HG03565 (cell line): ENCODE data around the gene FRAS1.
"Not testable (repeated sequence)": the region's sequence is repeated elsewhere in the genome, so short reads cannot be mapped to it uniquely, and the experiment has no call there.

ENCODE experiments used
- ATAC-seq: cut with Tn5 transposase; IDR thresholded peaks from one replicate; pipeline ENCODE4 v1.9.1; 2021; ENCODE audit warnings: mild to moderate bottlenecking, moderate library complexity; ENCODE audit not compliant: unreplicated experiment

The FRAS1 gene

DNA sequence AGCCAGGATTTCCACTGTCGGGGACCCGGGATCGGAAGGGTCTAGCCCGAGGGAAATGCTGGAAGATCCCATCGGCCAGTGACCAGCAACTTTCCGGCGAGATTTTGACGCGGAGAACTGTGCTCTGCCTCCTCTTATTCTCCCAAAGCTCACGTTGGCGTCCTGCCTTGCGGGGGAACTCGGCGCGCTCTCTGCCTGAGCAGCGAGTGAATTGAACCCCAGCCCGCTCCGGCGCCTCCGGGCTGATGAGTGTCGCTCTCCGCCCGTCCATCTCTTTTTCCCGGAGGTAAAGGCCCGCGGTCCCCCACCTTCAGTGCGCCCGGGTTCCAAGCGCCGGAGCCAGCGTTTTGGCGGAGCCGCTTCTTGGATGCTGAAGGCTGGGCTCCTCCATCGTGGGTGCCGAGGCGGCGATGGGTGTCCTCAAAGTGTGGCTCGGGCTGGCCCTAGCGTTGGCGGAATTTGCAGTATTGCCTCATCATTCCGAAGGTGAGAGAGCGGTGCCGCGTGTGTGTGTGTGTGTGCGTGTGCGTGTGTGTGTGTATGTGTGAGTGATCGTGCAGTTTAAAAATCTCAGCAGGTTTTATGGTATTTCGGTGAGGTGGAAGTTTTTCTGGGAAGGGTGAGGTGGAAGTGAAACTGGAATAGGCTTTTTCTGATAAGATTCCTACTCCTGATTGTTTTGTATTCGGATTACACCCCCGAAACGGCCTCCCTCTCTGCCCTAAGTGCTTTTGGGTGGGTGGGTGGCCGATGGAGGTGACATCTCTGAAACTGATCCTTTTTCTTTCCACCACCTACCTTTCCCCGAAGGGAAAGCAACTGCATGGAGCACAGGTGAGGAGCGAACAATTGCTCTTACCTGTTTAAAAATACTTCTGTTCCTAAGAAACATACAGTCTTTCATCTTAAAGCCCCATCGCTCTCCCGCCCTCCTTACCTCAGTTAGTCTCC is 752 bp downstream of the FRAS1 start:
- ATAC-seq: no peak

DNA sequence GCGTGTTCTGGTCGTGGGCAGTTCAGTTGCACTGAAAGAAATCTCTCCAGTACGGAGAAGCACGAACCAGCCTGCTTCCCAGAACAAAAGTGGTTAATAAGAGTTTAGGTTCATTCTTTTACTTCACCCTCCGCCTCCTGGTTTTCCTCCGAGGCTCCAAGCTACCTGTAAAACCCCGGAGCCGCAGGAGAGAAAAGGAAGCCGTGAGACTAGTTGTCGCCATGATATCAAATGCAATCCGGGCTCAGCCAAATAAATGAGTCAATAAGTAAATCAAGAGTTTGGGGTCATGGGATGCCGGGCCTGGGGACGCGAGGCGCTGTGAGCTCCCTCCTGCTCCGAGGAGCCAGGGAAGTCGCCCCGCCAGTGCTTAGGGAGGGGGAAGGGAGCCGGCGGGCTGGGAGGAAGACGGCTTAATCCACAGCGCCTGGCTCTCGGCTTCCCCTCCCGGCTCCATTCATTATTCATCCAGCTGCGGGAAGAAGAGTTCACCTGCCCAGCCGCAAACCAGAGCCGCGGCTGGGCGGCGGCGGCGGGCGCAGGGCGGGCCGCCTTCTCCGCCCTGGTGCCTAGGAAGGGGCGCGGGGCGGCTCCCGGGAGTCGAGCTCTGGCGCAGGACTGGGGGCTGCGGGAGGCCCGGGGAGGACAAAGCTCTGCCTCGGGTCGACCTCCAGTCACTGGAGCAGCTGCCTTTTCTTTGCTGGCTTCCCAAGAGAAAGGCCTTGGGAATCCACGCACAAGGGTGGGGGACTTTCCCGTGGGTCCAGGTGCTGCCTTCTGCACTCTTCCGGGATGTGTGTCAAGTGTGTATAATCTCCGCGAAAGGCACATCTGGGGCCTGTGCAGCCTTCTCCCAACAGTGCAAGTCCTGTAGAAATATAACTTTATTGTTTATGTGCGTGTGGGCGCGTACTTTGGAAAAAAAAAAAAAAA is 1.7 kb downstream of the FRAS1 start:
- ATAC-seq: no peak

- ATAC-seq: no peak
Measured at GRCh38 chr4:78059524-78059889, 2.4 kb downstream of the FRAS1 start.

DNA sequence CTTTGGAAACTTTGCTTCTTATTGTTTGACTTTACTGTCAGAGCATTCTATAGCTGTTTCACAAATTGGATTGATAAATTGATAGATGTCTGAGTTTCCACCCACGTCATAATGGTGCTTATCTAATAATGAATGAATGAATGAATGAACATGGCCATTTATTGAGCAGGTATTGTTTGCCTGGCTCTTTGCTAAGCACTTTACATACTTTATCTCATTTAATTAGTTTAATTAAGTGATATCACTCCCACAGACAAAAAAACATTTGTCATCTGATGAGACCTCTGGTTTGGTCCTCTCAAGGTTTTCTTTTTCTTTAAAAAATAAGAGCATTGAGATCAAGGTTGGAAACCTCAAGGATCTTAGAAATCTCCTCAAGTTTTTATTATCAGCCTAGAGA is 2.8 kb downstream of the FRAS1 start:
- ATAC-seq: no peak

DNA sequence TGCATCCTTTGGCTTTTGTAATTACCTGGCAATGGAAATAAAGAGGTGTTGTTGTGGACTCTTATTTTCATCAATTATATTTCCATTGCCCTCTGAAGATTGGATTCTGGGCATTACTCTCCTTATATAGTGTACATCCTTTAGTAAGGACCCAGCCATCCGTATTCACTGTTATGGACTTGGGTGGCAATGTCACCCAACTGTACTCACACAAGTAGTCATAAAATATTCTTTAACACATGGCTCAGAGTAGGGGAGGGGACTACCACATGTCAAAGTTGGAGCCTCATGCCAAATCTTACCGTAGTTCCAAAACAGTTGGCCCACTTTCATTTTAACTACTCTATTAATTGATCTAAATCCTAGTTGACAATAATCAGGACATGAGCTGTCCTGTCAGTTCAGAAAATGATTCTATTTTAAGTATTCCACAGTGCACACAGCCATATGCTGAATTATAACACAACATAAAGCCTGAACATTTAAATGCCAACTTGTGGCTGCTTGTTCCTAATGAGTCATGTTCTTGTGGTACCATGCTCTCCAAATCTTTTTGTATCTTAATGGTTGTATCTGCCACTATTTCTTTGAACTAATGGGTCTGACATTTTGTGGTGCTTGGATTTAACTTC is 4.9 kb downstream of the FRAS1 start:
- no peak for ATAC-seq

DNA sequence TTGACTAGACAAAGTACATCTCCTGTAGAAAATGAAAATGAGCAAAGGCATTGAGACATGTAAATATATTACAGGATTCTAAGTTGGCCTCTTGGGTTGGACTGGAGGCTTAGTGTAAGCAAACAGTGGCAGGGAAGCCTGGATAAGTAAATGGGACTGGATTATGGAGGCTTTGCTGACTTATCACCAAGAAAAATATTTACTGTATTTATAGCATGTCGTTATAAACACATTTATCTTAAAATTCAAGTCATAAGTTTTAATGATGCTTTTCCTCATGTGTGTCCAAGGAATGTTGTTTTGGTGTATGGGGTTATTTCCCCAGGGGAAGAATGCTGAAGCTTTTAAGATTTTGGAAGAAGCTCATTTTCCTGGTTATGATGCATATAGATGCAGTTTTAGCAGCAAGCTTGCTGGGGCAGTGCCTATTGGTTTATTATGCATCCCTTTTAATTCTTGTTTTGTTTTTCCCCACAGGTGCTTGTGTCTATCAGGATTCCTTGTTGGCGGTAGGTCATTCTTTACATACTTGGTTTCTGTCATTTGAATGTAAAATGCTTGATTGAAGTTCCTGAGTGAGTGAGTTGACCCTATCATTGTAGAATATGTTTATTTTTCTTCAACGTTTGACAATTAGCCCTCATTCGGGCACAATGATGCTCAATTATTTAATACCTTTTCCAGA is 8.5 kb downstream of the FRAS1 start:
- no peak for ATAC-seq

DNA sequence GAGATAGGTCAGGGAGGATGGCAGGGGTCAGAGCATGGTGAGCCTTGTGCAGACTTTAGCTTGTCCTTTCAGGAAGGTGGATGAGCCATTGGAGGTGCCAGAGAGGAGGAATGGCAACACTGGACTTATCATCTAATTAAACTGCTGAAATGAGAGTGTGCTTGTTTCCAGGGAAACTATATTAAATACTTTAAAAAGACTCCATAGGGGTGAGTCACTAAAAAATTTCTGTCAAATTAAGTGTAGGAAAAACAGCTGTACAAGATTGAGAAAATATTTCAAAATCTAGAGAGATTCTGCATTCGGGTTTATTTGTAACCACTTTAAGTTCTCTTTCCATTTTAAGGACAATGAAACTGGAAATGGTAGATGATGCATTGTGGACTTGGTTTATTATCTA is 11.4 kb downstream of the FRAS1 start:
- no peak for ATAC-seq

- ATAC-seq: no peak
Measured at GRCh38 chr4:78069319-78069718, 12.2 kb downstream of the FRAS1 start.

DNA sequence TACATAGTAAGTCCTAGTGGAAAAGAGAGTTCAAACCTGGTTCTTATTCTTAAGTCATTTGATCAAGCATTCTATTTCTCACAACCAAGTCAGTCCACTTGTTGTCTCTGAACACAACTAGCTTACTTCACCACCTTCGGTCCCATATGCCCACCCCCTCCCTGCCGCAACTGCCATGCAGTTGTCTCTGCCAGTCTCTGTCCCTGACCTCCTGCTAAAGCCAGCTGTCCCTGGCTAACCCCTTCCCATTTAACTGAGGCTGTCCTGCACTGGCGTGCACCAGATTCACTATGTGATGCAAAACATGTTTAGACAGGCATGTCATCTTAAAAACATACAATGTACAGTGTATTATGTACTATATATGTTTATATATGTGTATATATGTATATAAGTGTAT is 12.7 kb downstream of the FRAS1 start:
- no peak for ATAC-seq

GRCh38 chr4:78070731-78071282 is 13.7 kb downstream of the FRAS1 start:
- no peak for ATAC-seq

DNA sequence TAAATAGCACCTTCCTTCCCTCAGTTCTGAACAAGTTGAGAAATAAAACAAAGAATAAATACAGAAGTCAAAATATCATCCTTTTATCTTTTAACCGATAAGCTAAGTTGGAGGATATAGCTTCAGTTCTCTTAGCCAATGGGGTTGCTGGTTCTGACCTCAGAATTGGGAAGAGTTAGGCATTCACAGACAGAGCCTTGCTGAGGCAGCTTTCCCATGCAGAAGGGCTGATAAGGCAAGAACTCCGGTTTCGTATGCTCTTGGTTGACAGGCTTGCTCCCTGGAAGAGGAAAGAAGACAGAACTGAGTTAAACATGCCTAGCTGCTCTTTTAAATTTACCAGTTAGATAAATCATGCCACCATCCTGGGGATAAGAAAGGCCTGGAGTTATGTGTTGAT is 17.6 kb downstream of the FRAS1 start:
- no peak for ATAC-seq

DNA sequence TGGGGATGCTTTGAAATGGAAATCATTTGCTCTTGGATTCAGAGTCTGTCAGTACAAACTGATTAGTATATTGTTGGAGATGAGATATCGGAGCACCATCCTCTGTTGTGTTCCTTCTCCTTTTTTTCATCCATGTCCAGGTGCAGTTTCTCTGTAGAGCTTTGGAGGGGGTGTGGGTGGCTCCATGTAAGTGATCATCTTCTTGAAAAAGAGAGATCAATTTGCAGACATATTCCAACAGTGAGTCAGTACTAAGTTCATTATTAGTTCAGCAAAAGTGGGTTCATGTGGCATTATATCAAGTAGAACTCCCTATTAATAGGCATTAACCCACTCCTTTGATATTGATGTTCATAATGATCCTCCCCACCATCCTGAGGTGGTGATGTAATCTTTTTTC is 18.9 kb downstream of the FRAS1 start:
- ATAC-seq: no peak

- no peak for ATAC-seq
Measured at GRCh38 chr4:78078101-78078500, 21.0 kb downstream of the FRAS1 start.

DNA sequence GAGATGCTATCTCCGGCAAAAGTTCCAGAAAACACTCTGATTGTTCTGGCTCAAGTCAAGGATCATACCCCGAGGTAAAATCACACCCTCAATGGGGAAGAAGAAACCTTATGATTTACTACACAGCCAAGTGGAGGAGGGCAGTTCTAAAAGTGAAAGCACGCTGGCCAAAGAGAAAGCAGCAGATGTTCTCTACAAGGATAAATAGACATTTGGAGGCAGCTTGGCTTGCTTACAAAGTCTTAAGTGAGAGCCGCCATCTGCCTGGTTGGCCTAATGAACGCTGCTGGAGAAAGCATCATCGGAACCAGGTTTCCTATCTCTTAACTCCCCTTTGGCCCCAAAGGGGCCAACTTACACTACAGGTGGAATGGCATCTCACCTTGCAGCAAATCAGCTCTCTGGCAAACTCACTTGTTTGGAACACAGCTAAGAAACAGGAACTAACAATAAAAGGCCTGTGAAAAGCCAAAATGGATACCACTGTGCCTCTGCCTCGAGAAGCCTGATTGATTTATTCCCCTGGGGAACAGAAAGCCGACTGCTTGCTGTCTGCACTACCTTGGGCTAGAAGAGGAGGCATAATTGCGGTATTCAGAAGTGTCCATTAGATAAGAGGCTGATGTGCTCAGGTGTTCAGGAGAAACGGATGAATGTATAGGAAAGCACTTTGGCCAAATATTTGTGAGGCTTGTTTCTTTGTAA is 22.8 kb downstream of the FRAS1 start:
- no peak for ATAC-seq

DNA sequence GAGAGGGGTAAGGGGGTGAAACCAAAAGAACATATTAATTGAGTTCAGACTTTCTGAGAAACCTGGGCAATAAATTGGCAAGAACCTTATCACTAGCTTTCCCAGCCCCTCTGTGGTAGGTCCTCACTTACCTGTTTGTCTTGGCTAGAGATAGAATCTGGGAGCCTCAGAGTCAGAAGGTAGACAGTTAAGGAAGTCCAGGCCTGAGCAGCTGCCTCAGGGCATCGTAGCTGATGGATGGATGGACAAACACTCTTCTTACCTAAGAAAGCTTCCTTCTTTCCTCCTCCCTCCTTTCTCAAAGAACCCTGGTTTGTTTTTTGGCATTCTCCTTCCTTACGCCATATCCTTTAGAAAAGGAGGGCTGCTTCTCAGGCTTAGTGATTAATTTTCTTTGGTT is 24.4 kb downstream of the FRAS1 start:
- no peak for ATAC-seq

DNA sequence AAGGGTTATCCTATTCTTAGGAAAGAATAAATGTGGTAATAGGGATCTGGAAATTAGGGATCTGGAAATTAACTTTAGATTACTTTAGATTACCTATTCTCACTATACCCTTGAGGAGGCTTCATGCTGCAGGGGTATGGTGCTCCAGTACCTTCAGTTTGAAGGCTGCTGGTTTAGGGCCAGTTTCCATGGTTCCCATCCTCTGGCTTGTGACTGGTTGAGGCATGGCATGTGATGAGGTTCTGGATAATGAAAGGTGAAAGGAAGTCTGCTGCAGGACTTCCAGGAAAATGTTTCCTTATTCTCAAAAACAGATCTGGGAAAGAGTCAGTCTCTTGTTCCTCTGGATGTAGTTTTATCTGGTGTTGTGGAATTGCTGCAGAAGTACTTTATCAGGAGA is 25.9 kb downstream of the FRAS1 start:
- no peak for ATAC-seq

- no peak for ATAC-seq
Measured at GRCh38 chr4:78091534-78091933, 34.4 kb downstream of the FRAS1 start.

DNA sequence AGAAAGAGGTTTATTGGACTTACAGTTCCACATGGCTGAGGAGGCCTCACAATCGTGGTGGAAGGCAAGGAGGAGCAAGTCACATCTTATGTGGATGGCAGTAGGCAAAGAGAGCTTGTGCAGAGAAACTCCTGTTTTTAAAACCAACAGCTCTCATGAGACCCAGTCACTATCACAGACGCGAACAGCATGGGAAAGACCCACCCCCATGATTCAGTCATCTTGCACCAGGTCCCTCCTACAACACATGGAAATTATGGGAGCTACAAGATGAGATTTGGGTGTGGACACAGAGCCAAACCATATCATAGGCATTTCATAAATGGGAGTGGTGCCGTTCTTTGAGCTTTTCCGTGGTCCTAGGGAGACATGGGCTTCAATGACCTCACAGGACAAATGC is 35.2 kb downstream of the FRAS1 start:
- ATAC-seq: not testable (repeated sequence)

- no peak for ATAC-seq
Measured at GRCh38 chr4:78092850-78093249, 35.7 kb downstream of the FRAS1 start.

- no peak for ATAC-seq
Measured at GRCh38 chr4:78095081-78095480, 38.0 kb downstream of the FRAS1 start.
